ENCODE measurements around the gene ZBTB47. TPM values are rescaled to one million over a fixed set of nuclear protein-coding genes. Genes with fewer than 3 reads are reported as not detected.

Gene ZBTB47
- total and polyA plus RNA-seq, 2 experiments from 2014 or later: 0.48 to 2.8 TPM

DNA sequence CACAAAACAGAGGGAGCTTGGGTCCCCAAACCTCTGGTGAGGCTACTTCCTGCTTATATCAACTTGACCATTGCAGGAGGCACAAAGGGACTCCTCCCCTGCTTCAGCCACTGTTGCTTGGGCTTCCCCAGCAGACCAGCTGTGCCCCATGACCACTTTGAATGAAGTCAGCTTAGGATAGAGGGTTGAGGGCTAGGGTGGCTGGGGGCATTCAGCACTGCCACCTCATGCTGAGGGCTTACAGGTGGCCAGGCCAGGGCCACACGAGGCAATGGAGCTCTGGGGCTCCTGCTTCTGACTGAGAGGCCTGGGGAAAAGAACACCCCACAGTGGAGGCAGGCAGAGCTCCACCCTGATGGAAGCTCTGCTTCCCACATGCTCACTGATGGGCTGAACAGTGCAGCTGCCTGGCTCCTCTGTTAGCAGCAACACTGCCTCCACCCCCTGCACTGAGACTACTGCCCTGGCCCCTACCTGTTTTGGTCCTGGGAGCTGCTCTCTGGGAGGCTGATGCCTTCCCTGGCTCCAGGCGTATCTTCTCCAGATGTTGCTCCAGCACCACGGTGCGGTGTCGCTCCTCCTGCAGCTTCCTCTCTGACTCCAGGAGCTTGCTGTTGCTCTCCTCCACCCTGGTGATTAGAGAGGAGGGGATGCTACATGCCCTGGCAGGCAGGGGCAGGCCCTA lies 59.3 kb downstream of the ZBTB47 start:
- H3K9me2 ChIP-seq (ENCODE audit: insufficient read depth): no peaks in the 10 kb centered on the region
- Mint-ChIP-seq H3K9me3 (no peaks in the 10 kb centered on the region), H3K27ac (no peak overlapping the region), H3K27me3 (ENCODE audit: insufficient read depth, low read depth, poor library complexity) (peaks cover 5% of the 10 kb centered on the region), H3K36me3 (ENCODE audit: low read depth) (no peaks in the 10 kb centered on the region), H3K4me1 (no peaks in the 10 kb centered on the region; the same call in 2 of the 3 replicates), H3K4me3 (no peak overlapping the region)
- no peak overlapping the region for H3K4me3 ChIP-seq
- H4K20me1 ChIP-seq (replicated peaks; ENCODE audit: insufficient read depth): no peaks in the 10 kb centered on the region
- H3K4me1 ChIP-seq (ENCODE audit: insufficient read depth): no peaks in the 10 kb centered on the region
- no peaks in the 10 kb centered on the region for H3K79me2 ChIP-seq (replicated peaks; ENCODE audit: insufficient read depth)
- H3K4me2 ChIP-seq: no peak overlapping the region
- H3K27ac ChIP-seq (ENCODE audit: low read depth): no peak overlapping the region
- no peaks in the 10 kb centered on the region for H3K36me3 ChIP-seq (ENCODE audit: insufficient read depth)
- TF ChIP-seq STAT1 (IDR thresholded peaks at IDR 0.05; ENCODE audit: unreplicated experiment) (no peak), JUNB (IDR thresholded peaks at IDR 0.05; ENCODE audit: unreplicated experiment) (no peak), ZNF114 (CRISPR knock-in tag; IDR thresholded peaks at IDR 0.05) (no peak), POLR2AphosphoS5 (IDR thresholded peaks at IDR 0.05; ENCODE audit: low read depth) (no peak), NANOG (IDR thresholded peaks at IDR 0.05; ENCODE audit: borderline replicate concordance) (no peak), EZH2phosphoT487 (IDR thresholded peaks at IDR 0.05; ENCODE audit: unreplicated experiment) (no peak)
- TF ChIP-seq, protein P1, sequence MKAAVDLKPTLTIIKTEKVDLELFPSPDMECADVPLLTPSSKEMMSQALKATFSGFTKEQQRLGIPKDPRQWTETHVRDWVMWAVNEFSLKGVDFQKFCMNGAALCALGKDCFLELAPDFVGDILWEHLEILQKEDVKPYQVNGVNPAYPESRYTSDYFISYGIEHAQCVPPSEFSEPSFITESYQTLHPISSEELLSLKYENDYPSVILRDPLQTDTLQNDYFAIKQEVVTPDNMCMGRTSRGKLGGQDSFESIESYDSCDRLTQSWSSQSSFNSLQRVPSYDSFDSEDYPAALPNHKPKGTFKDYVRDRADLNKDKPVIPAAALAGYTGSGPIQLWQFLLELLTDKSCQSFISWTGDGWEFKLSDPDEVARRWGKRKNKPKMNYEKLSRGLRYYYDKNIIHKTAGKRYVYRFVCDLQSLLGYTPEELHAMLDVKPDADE (IDR thresholded peaks at IDR 0.05): no peak
- TF ChIP-seq, protein P2, sequence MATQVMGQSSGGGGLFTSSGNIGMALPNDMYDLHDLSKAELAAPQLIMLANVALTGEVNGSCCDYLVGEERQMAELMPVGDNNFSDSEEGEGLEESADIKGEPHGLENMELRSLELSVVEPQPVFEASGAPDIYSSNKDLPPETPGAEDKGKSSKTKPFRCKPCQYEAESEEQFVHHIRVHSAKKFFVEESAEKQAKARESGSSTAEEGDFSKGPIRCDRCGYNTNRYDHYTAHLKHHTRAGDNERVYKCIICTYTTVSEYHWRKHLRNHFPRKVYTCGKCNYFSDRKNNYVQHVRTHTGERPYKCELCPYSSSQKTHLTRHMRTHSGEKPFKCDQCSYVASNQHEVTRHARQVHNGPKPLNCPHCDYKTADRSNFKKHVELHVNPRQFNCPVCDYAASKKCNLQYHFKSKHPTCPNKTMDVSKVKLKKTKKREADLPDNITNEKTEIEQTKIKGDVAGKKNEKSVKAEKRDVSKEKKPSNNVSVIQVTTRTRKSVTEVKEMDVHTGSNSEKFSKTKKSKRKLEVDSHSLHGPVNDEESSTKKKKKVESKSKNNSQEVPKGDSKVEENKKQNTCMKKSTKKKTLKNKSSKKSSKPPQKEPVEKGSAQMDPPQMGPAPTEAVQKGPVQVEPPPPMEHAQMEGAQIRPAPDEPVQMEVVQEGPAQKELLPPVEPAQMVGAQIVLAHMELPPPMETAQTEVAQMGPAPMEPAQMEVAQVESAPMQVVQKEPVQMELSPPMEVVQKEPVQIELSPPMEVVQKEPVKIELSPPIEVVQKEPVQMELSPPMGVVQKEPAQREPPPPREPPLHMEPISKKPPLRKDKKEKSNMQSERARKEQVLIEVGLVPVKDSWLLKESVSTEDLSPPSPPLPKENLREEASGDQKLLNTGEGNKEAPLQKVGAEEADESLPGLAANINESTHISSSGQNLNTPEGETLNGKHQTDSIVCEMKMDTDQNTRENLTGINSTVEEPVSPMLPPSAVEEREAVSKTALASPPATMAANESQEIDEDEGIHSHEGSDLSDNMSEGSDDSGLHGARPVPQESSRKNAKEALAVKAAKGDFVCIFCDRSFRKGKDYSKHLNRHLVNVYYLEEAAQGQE (IDR thresholded peaks at IDR 0.05; ENCODE audit: unreplicated experiment): no peak
- no peak for DNase-seq (ENCODE audit: low spot score)
- no peak for ATAC-seq
- H3F3A ChIP-seq (replicated peaks; ENCODE audit: low read depth): no peaks in the 10 kb centered on the region
- no peak overlapping the region for H2AFZ ChIP-seq
- no peaks in the 10 kb centered on the region for H3K27me3 ChIP-seq (ENCODE audit: insufficient read depth)

DNA sequence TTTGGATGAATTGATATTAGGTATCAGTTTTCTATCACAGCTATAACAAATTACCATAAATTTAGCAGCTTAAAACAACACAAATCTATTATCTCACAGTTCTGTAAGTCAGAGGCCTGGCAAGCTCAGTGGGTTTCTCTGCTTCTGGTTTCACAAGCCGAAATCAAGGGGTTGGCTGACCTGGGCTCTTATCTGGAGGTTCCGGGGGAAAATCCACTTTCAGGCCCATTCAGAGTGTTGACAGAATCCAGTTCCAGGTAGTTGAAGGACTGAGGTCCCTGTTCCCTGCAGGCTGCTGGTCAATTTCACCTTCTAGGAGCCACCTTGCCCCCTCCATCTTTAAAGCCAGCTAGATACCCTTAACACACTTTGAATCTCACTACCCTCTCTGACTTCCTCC lies 60.2 kb downstream of the ZBTB47 start:
- no peaks in the 10 kb centered on the region for H3K36me3 ChIP-seq (ENCODE audit: insufficient read depth)
- H3F3A ChIP-seq (replicated peaks; ENCODE audit: low read depth): no peaks in the 10 kb centered on the region
- Mint-ChIP-seq H3K9me3 (no peaks in the 10 kb centered on the region), H3K27me3 (ENCODE audit: insufficient read depth, low read depth, poor library complexity) (peaks cover 5% of the 10 kb centered on the region), H3K4me3 (no peak overlapping the region), H3K27ac (no peak overlapping the region), H3K4me1 (no peaks in the 10 kb centered on the region; the same call in 2 of the 3 replicates), H3K36me3 (ENCODE audit: low read depth) (no peaks in the 10 kb centered on the region)
- no peaks in the 10 kb centered on the region for H3K79me2 ChIP-seq (replicated peaks; ENCODE audit: insufficient read depth)
- DNase-seq (ENCODE audit: low spot score) (no peak), ATAC-seq (no peak)
- no peaks in the 10 kb centered on the region for H3K27me3 ChIP-seq (ENCODE audit: insufficient read depth)
- H3K4me2 ChIP-seq: no peak overlapping the region
- no peak overlapping the region for H3K27ac ChIP-seq (ENCODE audit: low read depth)
- no peak overlapping the region for H2AFZ ChIP-seq
- H3K4me3 ChIP-seq: no peak overlapping the region
- no peaks in the 10 kb centered on the region for H3K9me2 ChIP-seq (ENCODE audit: insufficient read depth)
- H4K20me1 ChIP-seq (replicated peaks; ENCODE audit: insufficient read depth): no peaks in the 10 kb centered on the region
- H3K4me1 ChIP-seq (ENCODE audit: insufficient read depth): no peaks in the 10 kb centered on the region
- no peak for TF ChIP-seq NANOG (IDR thresholded peaks at IDR 0.05; ENCODE audit: borderline replicate concordance)
- TF ChIP-seq ZNF331 (CRISPR knock-in tag; IDR thresholded peaks at IDR 0.05; ENCODE audit: low read depth): no peak
- TF ChIP-seq, protein P1 (IDR thresholded peaks at IDR 0.05): no peak
- TF ChIP-seq POLR2AphosphoS5 (IDR thresholded peaks at IDR 0.05; ENCODE audit: low read depth): no peak
- TF ChIP-seq JUNB (IDR thresholded peaks at IDR 0.05; ENCODE audit: unreplicated experiment): no peak
- TF ChIP-seq CTCF (conservative IDR thresholded peaks at IDR 0.05; ENCODE audit: low read depth in 2 of 2): no peak
